DOHH2 (cell line): ENCODE data around the gene SAMD9.

Source experiments
- CTCF ChIP-seq: fragments of 200-600 bp; sonication (generic); IDR thresholded peaks from one replicate; pipeline ENCODE4 v1.5.1; 2014; ENCODE audit warnings: antibody characterized with exemption, mild to moderate bottlenecking, low read depth, low read length; ENCODE audit not compliant: poor library complexity, severe bottlenecking
- EZH2phosphoT487 ChIP-seq: fragments of 200-600 bp; sonication (generic); IDR thresholded peaks from 2 replicates; pipeline ENCODE4 v1.6.1; 2017; ENCODE audit warnings: borderline replicate concordance, mild to moderate bottlenecking, antibody characterized with exemption, low read length, moderate library complexity, mixed read lengths

DNA sequence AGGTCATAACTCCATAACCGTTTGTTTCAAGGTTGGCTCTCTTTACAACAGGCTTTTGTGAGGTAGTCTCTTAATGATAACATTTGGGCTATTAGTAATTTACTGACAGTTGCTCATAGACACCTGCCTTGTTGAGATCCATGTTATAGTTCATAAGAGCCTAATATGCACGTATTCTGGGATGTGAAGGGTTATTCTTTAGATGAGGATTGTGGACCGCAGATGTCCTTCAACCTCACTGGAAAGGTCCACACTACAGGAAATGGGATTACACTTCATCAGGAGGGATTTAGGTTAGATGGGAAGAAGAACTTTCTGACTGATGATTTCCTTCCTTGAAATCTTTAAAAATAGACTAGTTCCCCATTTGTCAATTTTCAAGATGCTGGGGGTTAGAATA, 62.8 kb downstream of the SAMD9 start:
- TF ChIP-seq CTCF (no peak), EZH2phosphoT487 (no peak)
